Mesenchymal stem cell (in vitro differentiated cells and primary cell): Measurements from ENCODE around the gene SLCO3A1.

ENCODE experiments used
- DNase-seq: peaks from one replicate; pipeline ENCODE4 v3.0.0-alpha.2; 2013
- H2AFZ ChIP-seq: one replicate; pipeline ENCODE4 v1.6.1; 2013; ENCODE audit warnings: low read depth, mild to moderate bottlenecking, control low read depth, inconsistent platforms, low read length, moderate library complexity
- H2AK5ac ChIP-seq: 2 replicates; pipeline ENCODE4 v1.6.1; 2013; ENCODE audit warnings: low read length, moderate library complexity, mild to moderate bottlenecking, inconsistent platforms; ENCODE audit not compliant: severe bottlenecking
- H2BK120ac ChIP-seq: one replicate; pipeline ENCODE4 v1.6.1; 2013; ENCODE audit warnings: low read depth, mild to moderate bottlenecking, inconsistent platforms, low read length, moderate library complexity
- H2BK12ac ChIP-seq, 2 experiments: one replicate each; pipeline ENCODE4 v1.6.1; 2013; ENCODE audit warnings: inconsistent platforms in 2 of 2, low read length in 2 of 2, mild to moderate bottlenecking in 2 of 2, moderate library complexity in 2 of 2, control low read depth in 1 of 2
- H2BK15ac ChIP-seq: one replicate; pipeline ENCODE4 v1.6.1; 2013; ENCODE audit warnings: mild to moderate bottlenecking, low read depth, inconsistent platforms; ENCODE audit not compliant: poor library complexity, severe bottlenecking
- H2BK5ac ChIP-seq: 2 replicates; pipeline ENCODE4 v1.6.1; 2013; ENCODE audit warnings: low read depth, mild to moderate bottlenecking, low read length, control low read depth, inconsistent platforms; ENCODE audit not compliant: poor library complexity, severe bottlenecking
- H3K14ac ChIP-seq, 2 experiments: one replicate each; pipeline ENCODE4 v1.6.1; 2013; ENCODE audit warnings: inconsistent platforms in 2 of 2, low read length in 2 of 2, control low read depth in 1 of 2, mild to moderate bottlenecking in 1 of 2, moderate library complexity in 1 of 2
- H3K18ac ChIP-seq, 2 experiments: one replicate each; pipeline ENCODE4 v1.6.1; 2013; ENCODE audit warnings: inconsistent platforms in 2 of 2, low read length in 2 of 2, control low read depth in 1 of 2, low read depth in 1 of 2, mild to moderate bottlenecking in 1 of 2
- H3K23ac ChIP-seq, 2 experiments: one replicate each; pipeline ENCODE4 v1.6.1; 2013; ENCODE audit warnings: inconsistent platforms in 2 of 2, low read length in 2 of 2, mild to moderate bottlenecking in 2 of 2, moderate library complexity in 2 of 2, control low read depth in 1 of 2
- H3K27ac ChIP-seq: 2 replicates; pipeline ENCODE4 v1.5.1; 2013; ENCODE audit warnings: mild to moderate bottlenecking, moderate library complexity, low read length, control low read depth, inconsistent platforms; ENCODE audit not compliant: poor library complexity, severe bottlenecking
- H3K27me3 ChIP-seq, 2 experiments: 2 replicates each; pipeline versions ENCODE4 v1.6.1 to v1.7.0; 2013; ENCODE audit warnings: low read length in 2 of 2, mild to moderate bottlenecking in 2 of 2, moderate library complexity in 2 of 2, control low read depth in 1 of 2, inconsistent platforms in 1 of 2; ENCODE audit not compliant: control insufficient read depth in 1 of 2, insufficient read depth in 1 of 2
- H3K36me3 ChIP-seq, 2 experiments: 2 replicates each; pipeline versions ENCODE4 v1.6.1 to v1.7.0; 2013; ENCODE audit warnings: low read length in 2 of 2, control low read depth in 1 of 2, inconsistent platforms in 1 of 2, low read depth in 1 of 2, mild to moderate bottlenecking in 1 of 2; ENCODE audit not compliant: insufficient read depth in 2 of 2, control insufficient read depth in 1 of 2
- H3K4ac ChIP-seq, 2 experiments: one replicate each; pipeline ENCODE4 v1.6.1; 2013; ENCODE audit warnings: inconsistent platforms in 2 of 2, low read length in 2 of 2, mild to moderate bottlenecking in 2 of 2, moderate library complexity in 2 of 2, control low read depth in 1 of 2, low read depth in 1 of 2
- H3K4me1 ChIP-seq: 2 replicates; pipeline ENCODE4 v1.6.1; 2013; ENCODE audit warnings: low read depth, low read length, control low read depth; ENCODE audit not compliant: control insufficient read depth, insufficient read depth
- H3K4me2 ChIP-seq: 2 replicates; pipeline ENCODE4 v1.6.1; 2013; ENCODE audit warnings: low read length, mild to moderate bottlenecking, inconsistent platforms; ENCODE audit not compliant: poor library complexity, severe bottlenecking
- H3K4me3 ChIP-seq, 2 experiments: 2 replicates each; pipeline versions ENCODE4 v1.5.1 to v1.7.0; 2013; ENCODE audit warnings: low read length in 2 of 2, mild to moderate bottlenecking in 2 of 2, control low read depth in 1 of 2, low read depth in 1 of 2; ENCODE audit not compliant: insufficient read depth in 1 of 2
- H3K79me1 ChIP-seq: replicated peaks from 2 replicates; pipeline ENCODE4 v1.6.1; 2013; ENCODE audit warnings: mild to moderate bottlenecking, control low read depth, low read length, inconsistent platforms; ENCODE audit not compliant: poor library complexity, severe bottlenecking
- H3K9ac ChIP-seq: 2 replicates; pipeline ENCODE4 v1.7.0; 2013; ENCODE audit warnings: mild to moderate bottlenecking, low read length, moderate library complexity
- H3K9me3 ChIP-seq: 2 replicates; pipeline ENCODE4 v1.7.0; 2013; ENCODE audit warnings: mild to moderate bottlenecking, low read length; ENCODE audit not compliant: control insufficient read depth
- H4K8ac ChIP-seq: one replicate; pipeline ENCODE4 v1.6.1; 2013; ENCODE audit warnings: inconsistent platforms, mild to moderate bottlenecking, low read length, moderate library complexity
- H4K91ac ChIP-seq: one replicate; pipeline ENCODE4 v1.6.1; 2013; ENCODE audit warnings: mild to moderate bottlenecking, low read length, inconsistent platforms
- WGBS: methylation state at CpG from one replicate; pipeline ENCODE4 v1.1.7; 2013; ENCODE audit warnings: mixed read lengths; 5-methylcytosine and 5-hydroxymethylcytosine counted together

SLCO3A1 gene

DNA sequence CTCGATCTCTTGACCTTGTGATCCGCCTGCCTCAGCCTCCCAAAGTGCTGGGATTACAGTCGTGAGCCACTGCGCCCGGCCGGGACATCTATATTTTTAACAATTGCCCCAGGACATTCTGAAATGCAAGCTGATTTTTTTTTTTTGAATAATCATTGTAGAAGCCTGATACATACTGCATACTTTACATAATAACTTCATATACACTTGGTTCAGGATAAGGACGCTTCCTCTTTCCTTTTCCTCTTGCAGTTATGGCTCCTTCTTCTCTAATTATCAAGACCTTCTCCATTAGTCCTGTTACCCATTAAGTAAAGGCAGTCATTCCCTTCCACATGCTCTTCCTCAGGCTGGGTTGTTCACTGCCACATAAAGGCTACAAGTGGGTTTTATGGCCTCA, 58.3 kb downstream of the SLCO3A1 start:
- Histone ChIP-seq H3K4me3 (no peak overlapping the region), H2BK5ac (no peak overlapping the region), H3K9ac (no peak overlapping the region), H3K36me3 (peaks cover 6 to 7% of the 10 kb centered on the region in 2 experiments), H3K4me2 (no peak overlapping the region), H3K27ac (no peak overlapping the region), H2AFZ (no peak overlapping the region), H2AK5ac (no peak overlapping the region), H4K8ac (no peak overlapping the region), H2BK15ac (no peak overlapping the region), H4K91ac (no peak overlapping the region), H3K79me1 (peaks cover 2% of the 10 kb centered on the region), H3K18ac (no peak overlapping the region), H3K4ac (no peak overlapping the region), H2BK120ac (no peak overlapping the region), H3K23ac (no peak overlapping the region), H2BK12ac (no peak overlapping the region), H3K14ac (no peak overlapping the region), H3K27me3 (no peaks in the 10 kb centered on the region), H3K9me3 (no peaks in the 10 kb centered on the region), H3K4me1 (no peaks in the 10 kb centered on the region)
- WGBS = 87% methylated on average over 2 of the region's 7 CpGs
- no peak for DNase-seq

GRCh38 chr15:91912336-91912735, 58.8 kb downstream of the SLCO3A1 start:
- Histone ChIP-seq H3K27ac (no peak overlapping the region), H3K4ac (no peak overlapping the region), H3K4me2 (no peak overlapping the region), H4K8ac (no peak overlapping the region), H3K14ac (no peak overlapping the region), H3K79me1 (peaks cover 2% of the 10 kb centered on the region), H2BK5ac (no peak overlapping the region), H4K91ac (no peak overlapping the region), H2AFZ (no peak overlapping the region), H3K36me3 (peaks cover 6 to 7% of the 10 kb centered on the region in 2 experiments), H3K4me3 (no peak overlapping the region), H3K27me3 (no peaks in the 10 kb centered on the region), H3K9ac (no peak overlapping the region), H3K23ac (no peak overlapping the region), H2BK15ac (no peak overlapping the region), H2AK5ac (no peak overlapping the region), H3K18ac (no peak overlapping the region), H3K4me1 (no peaks in the 10 kb centered on the region), H3K9me3 (no peaks in the 10 kb centered on the region), H2BK12ac (no peak overlapping the region), H2BK120ac (no peak overlapping the region)
- DNase-seq = no peak
- 72% methylated on average over 4 of the region's 4 CpGs for WGBS

DNA sequence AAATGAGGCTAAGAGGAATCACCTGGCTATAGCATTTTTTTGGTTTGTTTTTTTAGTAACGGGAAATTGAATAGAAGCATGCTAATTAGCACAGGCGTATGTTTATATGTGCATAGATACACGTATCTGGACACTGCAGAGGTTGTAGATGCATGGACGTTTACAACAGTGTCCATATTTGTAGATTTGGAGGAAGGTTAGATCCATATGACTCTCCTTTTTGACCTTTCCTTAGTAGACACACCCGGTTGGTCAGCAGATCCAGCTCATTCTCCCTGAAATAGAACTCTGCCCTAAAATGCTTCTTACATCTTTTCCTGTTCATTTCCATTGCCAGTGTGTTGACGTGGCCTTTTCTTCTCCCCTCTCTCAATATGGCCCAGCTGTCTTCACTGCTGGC, 60.1 kb downstream of the SLCO3A1 start:
- no peak for DNase-seq
- Histone ChIP-seq H3K79me1 (peaks cover 2% of the 10 kb centered on the region), H3K4me2 (no peak overlapping the region), H3K4ac (no peak overlapping the region), H2BK5ac (no peak overlapping the region), H2BK120ac (no peak overlapping the region), H2AK5ac (no peak overlapping the region), H3K27ac (no peak overlapping the region), H3K18ac (no peak overlapping the region), H2AFZ (no peak overlapping the region), H3K14ac (no peak overlapping the region), H3K36me3 (peaks cover 6 to 7% of the 10 kb centered on the region in 2 experiments), H3K4me1 (no peaks in the 10 kb centered on the region), H2BK12ac (no peak overlapping the region), H2BK15ac (no peak overlapping the region), H3K9ac (no peak overlapping the region), H3K23ac (no peak overlapping the region), H4K8ac (no peak overlapping the region), H3K9me3 (no peaks in the 10 kb centered on the region), H4K91ac (no peak overlapping the region), H3K4me3 (no peak overlapping the region), H3K27me3 (no peaks in the 10 kb centered on the region)
- 57% methylated on average over 6 of the region's 6 CpGs for WGBS

- no peak overlapping the region for H2BK5ac ChIP-seq
- H3K27me3 ChIP-seq = no peaks in the 10 kb centered on the region
- 85% methylated on average over 10 of the region's 10 CpGs for WGBS
Measured at GRCh38 chr15:91915576-91915975, 62.1 kb downstream of the SLCO3A1 start.

More at GRCh38 chr15:91915576-91915975, 62.1 kb downstream of the SLCO3A1 start:
- Histone ChIP-seq H3K9ac (no peak overlapping the region), H2BK15ac (no peak overlapping the region), H3K14ac (no peak overlapping the region), H3K79me1 (peaks cover 2% of the 10 kb centered on the region), H2AFZ (no peak overlapping the region), H3K36me3 (peaks cover 6 to 7% of the 10 kb centered on the region in 2 experiments), H3K4me1 (no peaks in the 10 kb centered on the region), H2BK12ac (no peak overlapping the region), H3K27ac (no peak overlapping the region), H3K18ac (no peak overlapping the region), H3K9me3 (no peaks in the 10 kb centered on the region), H3K4ac (no peak overlapping the region), H2AK5ac (no peak overlapping the region), H2BK120ac (no peak overlapping the region), H3K23ac (no peak overlapping the region), H4K8ac (no peak overlapping the region), H3K4me3 (no peak overlapping the region), H3K4me2 (no peak overlapping the region), H4K91ac (no peak overlapping the region)
- DNase-seq = no peak
